Cardiac muscle cell (in vitro differentiated cells and primary cell): ENCODE data around the gene GID8. TPM values are rescaled to one million over a fixed set of nuclear protein-coding genes. Genes with fewer than 3 reads are reported as not detected.

Experiments
- DNase-seq, 2 donors: peaks; one replicate each; pipeline versions ENCODE4 v3.0.0 to v3.0.0-alpha.2; 2010 to 2017; ENCODE audit warnings: low read depth in 1 of 2, low spot score in 1 of 2
- H3K27ac ChIP-seq: fragments of 200-600 bp; sonication (generic); 2 replicates; pipeline ENCODE4 v1.5.1; 2016
- H3K27me3 ChIP-seq: fragments of 200-600 bp; sonication (generic); 2 replicates; pipeline ENCODE4 v1.6.0; 2016; ENCODE audit warnings: control low read depth
- H3K36me3 ChIP-seq: fragments of 200-600 bp; sonication (generic); 2 replicates; pipeline ENCODE4 v1.5.1; 2016; ENCODE audit warnings: control low read depth
- H3K4me1 ChIP-seq: fragments of 200-600 bp; sonication (generic); 2 replicates; pipeline ENCODE4 v1.8.1; 2017; ENCODE audit warnings: low read depth, mild to moderate bottlenecking, mixed run types
- H3K4me3 ChIP-seq: fragments of 200-600 bp; sonication (generic); 2 replicates; pipeline ENCODE4 v1.5.1; 2016; ENCODE audit warnings: mild to moderate bottlenecking
- H3K9me3 ChIP-seq: fragments of 200-600 bp; sonication (generic); 2 replicates; pipeline ENCODE4 v1.5.1; 2017; ENCODE audit warnings: low read depth, mild to moderate bottlenecking, control low read depth
- CTCF ChIP-seq: IDR thresholded peaks from 2 replicates; pipeline ENCODE4 v1.5.1; 2012; ENCODE audit warnings: low read depth, mild to moderate bottlenecking, low read length
- polyA plus RNA-seq: library from polyadenylated mRNA; unstranded; fragments of >200 nt; fragmentation: Nextera tagmentation; extraction: Ambion mirVana; gene quantifications from 2 replicates; pipeline ENCODE4 v1.2.1, GENCODE V29; 2016
- total RNA-seq: library from RNA; depleted of rRNA; stranded (reverse); fragments of >200 nt; gene quantifications from 2 replicates; pipeline ENCODE4 v1.2.3, GENCODE V29; 2016

The GID8 gene
- total and polyA plus RNA-seq, 2 experiments from 2014 or later, result 24.5 to 49.5 TPM

DNA sequence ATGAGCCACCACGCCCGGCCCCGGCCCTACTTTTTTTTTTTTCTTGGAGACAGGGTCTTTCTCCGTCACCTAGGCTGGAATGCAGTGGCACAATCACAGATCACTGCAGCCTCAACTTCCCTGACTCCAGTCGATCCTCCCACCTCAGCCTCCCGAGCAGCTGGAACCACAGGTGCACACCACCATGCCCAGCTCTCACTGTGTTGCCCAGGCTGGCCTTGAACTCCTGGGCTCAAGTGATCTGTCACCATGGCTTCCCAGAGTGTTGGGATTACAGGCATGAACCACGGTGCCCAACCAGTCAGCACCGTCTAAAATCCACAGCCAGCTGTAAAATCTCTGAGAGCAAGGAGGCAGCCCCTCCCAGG is 32.0 kb downstream of the GID8 start:
- H3K36me3 ChIP-seq, result no peaks in the 10 kb centered on the region
- no peaks in the 10 kb centered on the region for H3K4me1 ChIP-seq
- H3K4me3 ChIP-seq, result no peak overlapping the region
- no peak for TF ChIP-seq CTCF
- peaks cover 26% of the 10 kb centered on the region for H3K27me3 ChIP-seq
- H3K27ac ChIP-seq, result no peak overlapping the region
- H3K9me3 ChIP-seq, result no peaks in the 10 kb centered on the region
- DNase-seq, result no peak

GRCh38 chr20:62970307-62971210 is 32.6 kb downstream of the GID8 start:
- H3K27ac ChIP-seq, result no peak overlapping the region
- H3K9me3 ChIP-seq, result no peaks in the 10 kb centered on the region
- H3K36me3 ChIP-seq, result no peaks in the 10 kb centered on the region
- H3K4me3 ChIP-seq, result no peak overlapping the region
- no peaks in the 10 kb centered on the region for H3K4me1 ChIP-seq
- DNase-seq, result no peak
- TF ChIP-seq CTCF, result no peak
- H3K27me3 ChIP-seq, result peaks cover 32% of the 10 kb centered on the region

GRCh38 chr20:62971211-62971949 is 33.4 kb downstream of the GID8 start:
- peaks cover 40% of the 10 kb centered on the region for H3K27me3 ChIP-seq

GRCh38 chr20:62971950-62972844 is 34.2 kb downstream of the GID8 start:
- H3K4me3 ChIP-seq, result no peak overlapping the region
- TF ChIP-seq CTCF, result peak; percentile 77
- H3K9me3 ChIP-seq, result no peaks in the 10 kb centered on the region
- H3K36me3 ChIP-seq, result no peaks in the 10 kb centered on the region
- H3K27me3 ChIP-seq, result peaks cover 48% of the 10 kb centered on the region
- no peak overlapping the region for H3K27ac ChIP-seq
- H3K4me1 ChIP-seq, result no peaks in the 10 kb centered on the region
- DNase-seq, result peak; percentile 86 to 91

More at GRCh38 chr20:62971211-62971949, 33.4 kb downstream of the GID8 start:
- no peaks in the 10 kb centered on the region for H3K36me3 ChIP-seq
- H3K4me3 ChIP-seq, result no peak overlapping the region
- no peak for DNase-seq
- no peaks in the 10 kb centered on the region for H3K4me1 ChIP-seq
- no peak overlapping the region for H3K27ac ChIP-seq
- H3K9me3 ChIP-seq, result no peaks in the 10 kb centered on the region
- no peak for TF ChIP-seq CTCF
